Measurements from ENCODE around the gene LAMA2. TPM values are rescaled to one million over a fixed set of nuclear protein-coding genes. Genes with fewer than 3 reads are reported as not detected.
A peak's percentile ranks its signal among the peaks of the same experiment; 100 is the strongest.

LAMA2 gene
- total RNA-seq, 1 donor from 2014 or later: 185 TPM

DNA sequence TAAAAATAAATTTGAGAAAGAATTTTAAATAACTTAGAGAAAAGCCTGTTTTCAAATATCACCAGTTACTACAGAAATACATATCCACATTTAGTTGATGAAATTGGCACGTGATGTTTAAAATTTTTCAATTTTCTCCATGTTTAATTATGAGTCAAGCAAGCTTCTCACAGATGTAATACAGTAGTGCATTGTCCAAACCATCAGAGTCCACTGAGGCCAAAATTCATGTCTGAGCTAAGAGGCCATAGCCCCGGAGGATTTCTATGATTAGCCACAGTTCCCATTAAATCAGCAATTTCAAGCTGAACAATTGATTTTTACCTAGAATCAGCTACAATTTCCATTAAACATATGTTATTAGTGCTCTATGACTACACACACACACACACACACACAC, 387.0 kb downstream of the LAMA2 start:
- intact Hi-C loops (cut with micrococcal nuclease): no loop called here
- H3K27ac ChIP-seq (replicated peaks): no peak overlapping the region

DNA sequence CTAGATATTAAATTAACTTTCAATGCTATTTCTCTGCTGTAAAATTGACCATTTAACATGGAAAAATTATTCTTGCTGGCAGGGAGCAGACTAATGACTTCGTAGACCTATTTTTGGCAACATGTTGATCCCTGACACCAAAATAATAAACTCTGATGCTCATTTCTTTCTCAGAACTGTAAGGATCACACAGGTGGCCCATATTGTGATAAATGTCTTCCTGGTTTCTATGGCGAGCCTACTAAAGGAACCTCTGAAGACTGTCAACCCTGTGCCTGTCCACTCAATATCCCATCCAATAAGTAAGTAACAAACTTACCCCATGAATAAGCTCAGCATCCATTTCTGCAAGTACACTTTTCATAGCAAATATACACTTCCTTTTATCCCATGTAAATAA, 387.5 kb downstream of the LAMA2 start:
- Histone ChIP-seq H3K4me1 (peaks cover 46% of the 10 kb centered on the region), H3K36me3 (peaks cover 50% of the 10 kb centered on the region), H3K4me3 (no peak overlapping the region), H3K9me3 (replicated peaks) (no peaks in the 10 kb centered on the region), H3K27me3 (ENCODE audit: low read depth) (no peaks in the 10 kb centered on the region), H3K27ac (replicated peaks) (no peak overlapping the region)
- TF ChIP-seq CTCF (IDR thresholded peaks at IDR 0.05; ENCODE audit: borderline replicate concordance): no peak
- intact Hi-C loops (cut with micrococcal nuclease): no loop called here
- DNase-seq: no peak

More for the DNA sequence above, 387.0 kb downstream of the LAMA2 start:
- peaks cover 47% of the 10 kb centered on the region for H3K36me3 ChIP-seq
- DNase-seq: no peak
- no peak for TF ChIP-seq CTCF (IDR thresholded peaks at IDR 0.05; ENCODE audit: borderline replicate concordance)
- H3K4me1 ChIP-seq: peaks cover 52% of the 10 kb centered on the region
- no peaks in the 10 kb centered on the region for H3K27me3 ChIP-seq (ENCODE audit: low read depth)
- no peaks in the 10 kb centered on the region for H3K9me3 ChIP-seq (replicated peaks)
- no peak overlapping the region for H3K4me3 ChIP-seq

DNA sequence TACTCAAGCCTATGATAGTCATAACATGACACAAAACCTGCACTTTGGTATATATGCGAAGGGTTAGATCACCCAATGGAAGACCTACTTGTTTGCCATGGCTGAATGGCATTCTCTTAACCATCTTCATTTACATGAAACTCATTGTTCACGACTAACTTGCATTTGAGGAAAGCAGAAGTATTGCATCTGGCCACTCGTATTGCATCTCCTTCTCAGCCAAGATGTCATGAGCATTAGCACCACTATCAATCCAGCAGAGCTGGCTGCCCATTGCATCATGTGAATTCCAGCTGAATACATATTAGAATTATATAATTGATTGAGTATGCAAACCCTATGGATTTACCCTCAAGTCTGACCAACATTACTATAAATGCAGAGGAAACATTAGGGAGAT, 390.2 kb downstream of the LAMA2 start:
- Histone ChIP-seq H3K27me3 (ENCODE audit: low read depth) (no peaks in the 10 kb centered on the region), H3K9me3 (replicated peaks) (no peaks in the 10 kb centered on the region), H3K36me3 (peaks cover 47% of the 10 kb centered on the region), H3K27ac (replicated peaks) (no peak overlapping the region), H3K4me3 (no peak overlapping the region), H3K4me1 (peaks cover 36% of the 10 kb centered on the region)
- no peak for TF ChIP-seq CTCF (IDR thresholded peaks at IDR 0.05; ENCODE audit: borderline replicate concordance)
- DNase-seq: no peak
- intact Hi-C loops (cut with micrococcal nuclease): no loop called here

DNA sequence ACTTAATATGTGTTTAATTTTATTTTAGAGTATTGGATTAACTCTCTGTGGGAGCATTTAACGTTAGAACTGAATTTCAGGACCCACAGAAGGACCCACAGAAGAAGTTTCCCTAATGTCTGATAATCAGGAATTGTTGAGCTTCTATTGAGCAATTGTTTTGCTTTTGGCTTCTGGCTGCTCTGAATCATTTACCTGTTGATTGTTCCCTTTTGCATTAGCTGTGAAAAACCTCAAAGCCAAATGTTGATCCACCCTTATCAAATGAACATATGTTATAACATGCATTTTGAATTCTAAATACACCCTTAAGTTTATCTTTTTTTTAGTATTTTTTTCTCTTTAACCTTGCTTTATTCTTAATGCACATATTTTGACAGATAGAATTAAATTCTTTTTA, 393.5 kb downstream of the LAMA2 start:
- intact Hi-C loops (cut with micrococcal nuclease): no loop called here
- Histone ChIP-seq H3K36me3 (peaks cover 33% of the 10 kb centered on the region), H3K4me3 (no peak overlapping the region), H3K27me3 (ENCODE audit: low read depth) (no peaks in the 10 kb centered on the region), H3K9me3 (replicated peaks) (no peaks in the 10 kb centered on the region), H3K4me1 (peaks cover 48% of the 10 kb centered on the region), H3K27ac (replicated peaks) (peak overlapping the region; percentile 36)
- TF ChIP-seq CTCF (IDR thresholded peaks at IDR 0.05; ENCODE audit: borderline replicate concordance): no peak
- no peak for DNase-seq

DNA sequence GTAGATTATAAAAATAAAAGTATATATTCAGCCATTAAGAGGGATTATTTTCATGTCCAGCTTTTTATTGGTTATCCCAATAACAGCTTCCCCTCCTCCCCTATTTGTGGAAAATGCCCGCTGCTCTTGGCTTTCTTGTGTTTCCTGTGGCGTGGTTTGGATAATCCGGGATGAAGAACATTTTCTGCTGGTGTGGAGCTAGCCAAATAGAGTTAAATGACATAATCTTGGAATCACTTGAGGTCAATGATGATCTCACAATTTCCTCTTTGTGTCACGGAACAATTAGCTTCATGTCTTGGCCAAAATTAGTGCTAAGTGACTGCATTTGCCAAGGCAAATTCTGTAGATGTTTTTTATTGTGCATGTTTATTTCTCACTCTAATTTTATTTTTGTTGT, 394.0 kb downstream of the LAMA2 start:
- H3K36me3 ChIP-seq: peaks cover 28% of the 10 kb centered on the region
- peaks cover 53% of the 10 kb centered on the region for H3K4me1 ChIP-seq
- H3K4me3 ChIP-seq: no peak overlapping the region
- DNase-seq: no peak
- intact Hi-C loops (cut with micrococcal nuclease): no loop called here
- H3K9me3 ChIP-seq (replicated peaks): no peaks in the 10 kb centered on the region
- no peak for TF ChIP-seq CTCF (IDR thresholded peaks at IDR 0.05; ENCODE audit: borderline replicate concordance)
- no peaks in the 10 kb centered on the region for H3K27me3 ChIP-seq (ENCODE audit: low read depth)
- peak overlapping the region; percentile 36 for H3K27ac ChIP-seq (replicated peaks)
